Measurements from ENCODE around the gene FMNL2. TPM values are rescaled to one million over a fixed set of nuclear protein-coding genes. Genes with fewer than 3 reads are reported as not detected.

Gene FMNL2
- total and polyA plus RNA-seq, 4 donors = 1.5 to 9.3 (median 5.1) TPM

DNA sequence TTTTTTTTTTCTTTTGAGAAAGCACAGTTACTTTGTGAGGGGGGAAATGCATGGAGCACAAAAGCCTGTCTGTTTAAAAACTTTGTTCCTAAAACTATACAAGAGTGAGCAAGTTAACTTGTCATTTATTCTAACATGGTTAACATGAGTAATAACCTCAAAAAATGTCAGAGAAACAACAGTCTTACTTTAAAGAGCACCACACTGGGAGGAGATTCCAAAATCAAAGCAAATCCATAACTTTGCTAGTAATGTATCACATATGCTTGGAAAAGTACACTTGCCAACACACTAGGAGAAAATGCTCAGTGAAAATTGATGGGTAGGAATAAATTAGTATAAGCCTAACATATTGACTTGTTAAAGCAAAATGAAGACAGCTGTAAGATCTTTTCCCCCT is 225.2 kb downstream of the FMNL2 start:
- H3K4me3 ChIP-seq (ENCODE audit: low read depth in 1 of 3, low read length in 3 of 3) = no peak overlapping the region
- H3K27ac ChIP-seq (ENCODE audit: low read depth in 1 of 2, low read length in 2 of 2) = no peak overlapping the region
- H3K9me3 ChIP-seq (ENCODE audit: control insufficient read depth in 4 of 4, low read length in 3 of 4) = no peaks in the 10 kb centered on the region
- TF ChIP-seq SP1 (IDR thresholded peaks at IDR 0.05) = no peak
- DNase-seq (ENCODE audit: low spot score) = no peak
- no peaks in the 10 kb centered on the region for H3K27me3 ChIP-seq (ENCODE audit: control insufficient read depth in 4 of 4, insufficient read depth in 4 of 4, low read length in 3 of 4)
- H3K36me3 ChIP-seq (ENCODE audit: control insufficient read depth in 4 of 4, insufficient read depth in 3 of 4, low read depth in 1 of 4, low read length in 3 of 4) = no peaks in the 10 kb centered on the region
- no peaks in the 10 kb centered on the region for H3K4me1 ChIP-seq (ENCODE audit: control insufficient read depth in 4 of 4, insufficient read depth in 4 of 4, low read length in 3 of 4)
- no peak overlapping the region for H3K9ac ChIP-seq (ENCODE audit: low read depth in 1 of 2, low read length in 2 of 2)

DNA sequence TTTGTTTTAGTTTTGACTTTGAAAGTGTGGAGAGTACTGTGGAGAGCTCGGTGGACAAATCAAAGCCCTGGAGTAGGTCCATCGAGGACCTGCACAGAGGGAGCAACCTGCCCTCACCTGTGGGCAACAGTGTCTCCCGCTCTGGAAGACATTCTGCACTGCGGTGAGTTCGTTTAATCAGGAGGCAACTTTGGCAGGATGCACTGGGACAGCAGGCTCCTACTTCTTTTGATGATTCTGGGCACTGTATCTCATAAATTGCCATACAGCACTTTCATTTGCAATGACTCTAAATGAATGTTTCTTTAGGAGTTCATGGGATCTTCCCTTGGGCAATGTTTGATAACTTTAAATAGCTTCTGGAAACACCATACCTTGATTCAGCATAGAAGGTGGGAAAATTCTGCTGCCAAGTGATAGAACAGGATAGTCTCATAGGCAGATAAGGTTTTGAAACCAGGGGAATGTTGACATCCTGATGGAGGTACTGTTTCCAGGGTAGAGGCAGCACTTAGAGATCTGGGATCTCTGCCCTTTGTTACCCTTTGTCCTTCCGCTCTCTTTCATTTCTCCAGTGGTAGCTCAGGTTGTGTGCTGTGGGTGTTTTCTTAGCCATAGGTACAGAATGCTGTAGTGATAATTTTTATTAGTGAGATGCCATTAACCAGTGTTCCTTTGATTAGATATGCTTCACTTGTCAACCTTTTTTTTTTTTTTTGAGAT is 226.1 kb downstream of the FMNL2 start:
- no peak overlapping the region for H3K9ac ChIP-seq (ENCODE audit: low read depth in 1 of 2, low read length in 2 of 2)
- H3K4me3 ChIP-seq (ENCODE audit: low read depth in 1 of 3, low read length in 3 of 3) = no peak overlapping the region
- WGBS = 95% methylated on average over 6 of the region's 6 CpGs
- no peaks in the 10 kb centered on the region for H3K27me3 ChIP-seq (ENCODE audit: control insufficient read depth in 4 of 4, insufficient read depth in 4 of 4, low read length in 3 of 4)
- H3K36me3 ChIP-seq (ENCODE audit: control insufficient read depth in 4 of 4, insufficient read depth in 3 of 4, low read depth in 1 of 4, low read length in 3 of 4) = no peaks in the 10 kb centered on the region
- H3K9me3 ChIP-seq (ENCODE audit: control insufficient read depth in 4 of 4, low read length in 3 of 4) = no peaks in the 10 kb centered on the region
- TF ChIP-seq, protein P1, sequence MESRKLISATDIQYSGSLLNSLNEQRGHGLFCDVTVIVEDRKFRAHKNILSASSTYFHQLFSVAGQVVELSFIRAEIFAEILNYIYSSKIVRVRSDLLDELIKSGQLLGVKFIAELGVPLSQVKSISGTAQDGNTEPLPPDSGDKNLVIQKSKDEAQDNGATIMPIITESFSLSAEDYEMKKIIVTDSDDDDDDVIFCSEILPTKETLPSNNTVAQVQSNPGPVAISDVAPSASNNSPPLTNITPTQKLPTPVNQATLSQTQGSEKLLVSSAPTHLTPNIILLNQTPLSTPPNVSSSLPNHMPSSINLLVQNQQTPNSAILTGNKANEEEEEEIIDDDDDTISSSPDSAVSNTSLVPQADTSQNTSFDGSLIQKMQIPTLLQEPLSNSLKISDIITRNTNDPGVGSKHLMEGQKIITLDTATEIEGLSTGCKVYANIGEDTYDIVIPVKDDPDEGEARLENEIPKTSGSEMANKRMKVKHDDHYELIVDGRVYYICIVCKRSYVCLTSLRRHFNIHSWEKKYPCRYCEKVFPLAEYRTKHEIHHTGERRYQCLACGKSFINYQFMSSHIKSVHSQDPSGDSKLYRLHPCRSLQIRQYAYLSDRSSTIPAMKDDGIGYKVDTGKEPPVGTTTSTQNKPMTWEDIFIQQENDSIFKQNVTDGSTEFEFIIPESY (IDR thresholded peaks at IDR 0.05) = no peak
- TF ChIP-seq RXRA (IDR thresholded peaks at IDR 0.05) (no peak), HNF4G (IDR thresholded peaks at IDR 0.05) (no peak)
- no peaks in the 10 kb centered on the region for H3K4me1 ChIP-seq (ENCODE audit: control insufficient read depth in 4 of 4, insufficient read depth in 4 of 4, low read length in 3 of 4)
- no peak overlapping the region for H3K27ac ChIP-seq (ENCODE audit: low read depth in 1 of 2, low read length in 2 of 2)
- DNase-seq (ENCODE audit: low spot score) = no peak

DNA sequence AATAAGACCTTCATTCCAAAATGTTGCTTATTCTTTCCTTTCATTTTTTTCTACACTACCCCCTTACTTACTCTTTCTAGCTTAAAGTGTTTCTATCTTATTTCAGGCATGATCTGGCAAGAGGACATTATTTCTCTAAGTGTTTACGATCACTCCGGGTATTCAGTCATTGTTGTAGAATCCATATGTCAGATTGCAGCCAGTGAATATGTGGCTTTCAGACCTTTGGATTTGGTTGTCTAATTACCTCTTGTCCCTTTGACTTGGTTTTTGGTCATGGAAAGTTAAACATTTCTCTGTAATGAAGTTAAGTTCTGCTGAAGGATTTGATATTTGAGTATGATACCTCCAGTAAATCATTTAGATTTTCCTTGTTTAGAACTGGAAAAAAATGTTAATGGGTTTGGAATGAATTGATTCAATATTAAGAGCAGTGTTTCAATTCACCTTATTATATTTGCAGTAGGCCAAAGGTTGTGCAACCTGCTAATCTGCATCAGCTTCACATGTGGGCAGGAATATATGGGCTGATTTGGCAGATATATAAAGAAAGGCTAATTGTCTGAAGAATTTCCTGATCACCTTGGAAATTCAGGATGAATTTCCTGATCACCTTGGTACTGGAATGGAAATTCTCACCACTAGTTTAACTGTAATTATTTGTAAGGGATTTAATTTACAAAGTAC is 227.4 kb downstream of the FMNL2 start:
- DNase-seq (ENCODE audit: low spot score) = no peak
- no peak overlapping the region for H3K27ac ChIP-seq (ENCODE audit: low read depth in 1 of 2, low read length in 2 of 2)
- H3K27me3 ChIP-seq (ENCODE audit: control insufficient read depth in 4 of 4, insufficient read depth in 4 of 4, low read length in 3 of 4) = no peaks in the 10 kb centered on the region
- no peak overlapping the region for H3K4me3 ChIP-seq (ENCODE audit: low read depth in 1 of 3, low read length in 3 of 3)
- WGBS = 83% methylated on average over 2 of the region's 2 CpGs
- no peaks in the 10 kb centered on the region for H3K36me3 ChIP-seq (ENCODE audit: control insufficient read depth in 4 of 4, insufficient read depth in 3 of 4, low read depth in 1 of 4, low read length in 3 of 4)
- H3K4me1 ChIP-seq (ENCODE audit: control insufficient read depth in 4 of 4, insufficient read depth in 4 of 4, low read length in 3 of 4) = no peaks in the 10 kb centered on the region
- H3K9ac ChIP-seq (ENCODE audit: low read depth in 1 of 2, low read length in 2 of 2) = no peak overlapping the region
- no peaks in the 10 kb centered on the region for H3K9me3 ChIP-seq (ENCODE audit: control insufficient read depth in 4 of 4, low read length in 3 of 4)
- no peak for TF ChIP-seq FOXA1 (IDR thresholded peaks at IDR 0.05)
- no peak for TF ChIP-seq SP1 (IDR thresholded peaks at IDR 0.05)
- TF ChIP-seq EGR1 (IDR thresholded peaks at IDR 0.05; ENCODE audit: low read depth in 2 of 2) = no peak
- TF ChIP-seq, protein P1 (IDR thresholded peaks at IDR 0.05) = no peak
- no peak for TF ChIP-seq JUND (IDR thresholded peaks at IDR 0.05)
- TF ChIP-seq RXRA (IDR thresholded peaks at IDR 0.05) = no peak
- TF ChIP-seq, protein P2, sequence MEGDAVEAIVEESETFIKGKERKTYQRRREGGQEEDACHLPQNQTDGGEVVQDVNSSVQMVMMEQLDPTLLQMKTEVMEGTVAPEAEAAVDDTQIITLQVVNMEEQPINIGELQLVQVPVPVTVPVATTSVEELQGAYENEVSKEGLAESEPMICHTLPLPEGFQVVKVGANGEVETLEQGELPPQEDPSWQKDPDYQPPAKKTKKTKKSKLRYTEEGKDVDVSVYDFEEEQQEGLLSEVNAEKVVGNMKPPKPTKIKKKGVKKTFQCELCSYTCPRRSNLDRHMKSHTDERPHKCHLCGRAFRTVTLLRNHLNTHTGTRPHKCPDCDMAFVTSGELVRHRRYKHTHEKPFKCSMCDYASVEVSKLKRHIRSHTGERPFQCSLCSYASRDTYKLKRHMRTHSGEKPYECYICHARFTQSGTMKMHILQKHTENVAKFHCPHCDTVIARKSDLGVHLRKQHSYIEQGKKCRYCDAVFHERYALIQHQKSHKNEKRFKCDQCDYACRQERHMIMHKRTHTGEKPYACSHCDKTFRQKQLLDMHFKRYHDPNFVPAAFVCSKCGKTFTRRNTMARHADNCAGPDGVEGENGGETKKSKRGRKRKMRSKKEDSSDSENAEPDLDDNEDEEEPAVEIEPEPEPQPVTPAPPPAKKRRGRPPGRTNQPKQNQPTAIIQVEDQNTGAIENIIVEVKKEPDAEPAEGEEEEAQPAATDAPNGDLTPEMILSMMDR (IDR thresholded peaks at IDR 0.05; ENCODE audit: low read depth, low read length, missing input control) = no peak
- TF ChIP-seq HNF4A (conservative IDR thresholded peaks at IDR 0.05) = no peak
